ENCODE results near the gene OMD.

OMD gene

DNA sequence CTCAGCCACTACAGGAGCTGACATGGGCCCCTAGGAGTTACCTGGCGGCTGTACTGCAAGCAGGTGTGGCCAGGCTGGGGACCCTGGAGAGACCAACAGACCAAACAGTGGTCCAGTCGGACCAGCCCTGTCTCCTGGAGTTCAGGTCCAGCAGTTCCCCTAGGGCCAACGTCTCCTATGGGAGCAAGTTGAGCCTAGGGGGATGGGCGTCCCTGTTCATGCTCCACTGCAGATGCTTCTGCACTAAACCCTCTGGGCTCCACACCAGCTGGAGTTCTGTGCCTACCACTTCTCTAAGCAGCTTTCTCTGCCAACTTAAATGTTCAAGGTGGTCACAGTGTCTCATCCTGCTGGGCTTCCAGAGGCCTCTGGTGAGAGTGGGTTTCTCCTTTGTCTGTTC, 20.6 kb upstream of the OMD start:
- Histone ChIP-seq H3K79me2 (ENCODE audit: low read length) (no peaks in the 10 kb centered on the region), H3K4me3 (ENCODE audit: low read length) (no peak overlapping the region), H3K9me2 (replicated peaks; ENCODE audit: insufficient read depth, low read length) (no peaks in the 10 kb centered on the region), H3K4me1 (ENCODE audit: low read length) (no peaks in the 10 kb centered on the region), H3K27ac (ENCODE audit: low read length) (no peak overlapping the region), H3K9ac (ENCODE audit: low read length) (no peak overlapping the region), H4K20me1 (ENCODE audit: insufficient read depth, low read length) (no peaks in the 10 kb centered on the region), H3K27me3 (replicated peaks; ENCODE audit: insufficient read depth, low read length) (no peaks in the 10 kb centered on the region), H2AFZ (ENCODE audit: low read length) (no peak overlapping the region), H3F3A (ENCODE audit: insufficient read depth, low read length) (no peaks in the 10 kb centered on the region), H3K9me3 (replicated peaks; ENCODE audit: insufficient read depth, low read length) (no peaks in the 10 kb centered on the region), H3K4me2 (ENCODE audit: low read depth, low read length) (no peak overlapping the region), H3K36me3 (replicated peaks; ENCODE audit: insufficient read depth, low read length) (no peaks in the 10 kb centered on the region)
- DNase-seq: no peak
- no peak for TF ChIP-seq EZH2phosphoT487 (IDR thresholded peaks at IDR 0.05; ENCODE audit: low read length)
- TF ChIP-seq EZH2 (optimal IDR thresholded peaks at IDR 0.05; ENCODE audit: low read depth, low read length): no peak
- TF ChIP-seq, protein P1, sequence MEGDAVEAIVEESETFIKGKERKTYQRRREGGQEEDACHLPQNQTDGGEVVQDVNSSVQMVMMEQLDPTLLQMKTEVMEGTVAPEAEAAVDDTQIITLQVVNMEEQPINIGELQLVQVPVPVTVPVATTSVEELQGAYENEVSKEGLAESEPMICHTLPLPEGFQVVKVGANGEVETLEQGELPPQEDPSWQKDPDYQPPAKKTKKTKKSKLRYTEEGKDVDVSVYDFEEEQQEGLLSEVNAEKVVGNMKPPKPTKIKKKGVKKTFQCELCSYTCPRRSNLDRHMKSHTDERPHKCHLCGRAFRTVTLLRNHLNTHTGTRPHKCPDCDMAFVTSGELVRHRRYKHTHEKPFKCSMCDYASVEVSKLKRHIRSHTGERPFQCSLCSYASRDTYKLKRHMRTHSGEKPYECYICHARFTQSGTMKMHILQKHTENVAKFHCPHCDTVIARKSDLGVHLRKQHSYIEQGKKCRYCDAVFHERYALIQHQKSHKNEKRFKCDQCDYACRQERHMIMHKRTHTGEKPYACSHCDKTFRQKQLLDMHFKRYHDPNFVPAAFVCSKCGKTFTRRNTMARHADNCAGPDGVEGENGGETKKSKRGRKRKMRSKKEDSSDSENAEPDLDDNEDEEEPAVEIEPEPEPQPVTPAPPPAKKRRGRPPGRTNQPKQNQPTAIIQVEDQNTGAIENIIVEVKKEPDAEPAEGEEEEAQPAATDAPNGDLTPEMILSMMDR (IDR thresholded peaks at IDR 0.05; ENCODE audit: low read length): no peak

DNA sequence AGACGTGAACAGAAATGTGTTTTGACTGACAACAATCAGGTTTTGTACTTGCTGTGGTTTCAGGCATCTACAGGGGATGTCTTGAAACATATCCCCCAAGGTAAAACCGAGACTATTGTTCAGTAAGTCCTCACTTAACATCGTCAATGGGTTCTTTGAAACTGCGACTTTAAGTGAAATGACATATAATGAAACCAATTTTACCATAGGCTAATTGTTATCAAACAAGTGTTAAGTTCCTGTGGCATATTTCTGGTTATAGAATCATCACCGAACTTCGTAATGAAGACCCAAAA, 16.4 kb upstream of the OMD start:
- Histone ChIP-seq H3F3A (ENCODE audit: insufficient read depth, low read length) (no peaks in the 10 kb centered on the region), H3K79me2 (ENCODE audit: low read length) (no peaks in the 10 kb centered on the region), H3K27me3 (replicated peaks; ENCODE audit: insufficient read depth, low read length) (no peaks in the 10 kb centered on the region), H3K9me3 (replicated peaks; ENCODE audit: insufficient read depth, low read length) (no peaks in the 10 kb centered on the region), H3K4me3 (ENCODE audit: low read length) (no peak overlapping the region), H3K9ac (ENCODE audit: low read length) (no peak overlapping the region), H3K9me2 (replicated peaks; ENCODE audit: insufficient read depth, low read length) (no peaks in the 10 kb centered on the region), H4K20me1 (ENCODE audit: insufficient read depth, low read length) (no peaks in the 10 kb centered on the region), H3K36me3 (replicated peaks; ENCODE audit: insufficient read depth, low read length) (no peaks in the 10 kb centered on the region), H2AFZ (ENCODE audit: low read length) (no peak overlapping the region), H3K4me1 (ENCODE audit: low read length) (no peaks in the 10 kb centered on the region), H3K27ac (ENCODE audit: low read length) (no peak overlapping the region), H3K4me2 (ENCODE audit: low read depth, low read length) (no peak overlapping the region)
- no peak for DNase-seq
- TF ChIP-seq EZH2 (optimal IDR thresholded peaks at IDR 0.05; ENCODE audit: low read depth, low read length) (no peak), EZH2phosphoT487 (IDR thresholded peaks at IDR 0.05; ENCODE audit: low read length) (no peak)
- TF ChIP-seq, protein P1 (IDR thresholded peaks at IDR 0.05; ENCODE audit: low read length): no peak

DNA sequence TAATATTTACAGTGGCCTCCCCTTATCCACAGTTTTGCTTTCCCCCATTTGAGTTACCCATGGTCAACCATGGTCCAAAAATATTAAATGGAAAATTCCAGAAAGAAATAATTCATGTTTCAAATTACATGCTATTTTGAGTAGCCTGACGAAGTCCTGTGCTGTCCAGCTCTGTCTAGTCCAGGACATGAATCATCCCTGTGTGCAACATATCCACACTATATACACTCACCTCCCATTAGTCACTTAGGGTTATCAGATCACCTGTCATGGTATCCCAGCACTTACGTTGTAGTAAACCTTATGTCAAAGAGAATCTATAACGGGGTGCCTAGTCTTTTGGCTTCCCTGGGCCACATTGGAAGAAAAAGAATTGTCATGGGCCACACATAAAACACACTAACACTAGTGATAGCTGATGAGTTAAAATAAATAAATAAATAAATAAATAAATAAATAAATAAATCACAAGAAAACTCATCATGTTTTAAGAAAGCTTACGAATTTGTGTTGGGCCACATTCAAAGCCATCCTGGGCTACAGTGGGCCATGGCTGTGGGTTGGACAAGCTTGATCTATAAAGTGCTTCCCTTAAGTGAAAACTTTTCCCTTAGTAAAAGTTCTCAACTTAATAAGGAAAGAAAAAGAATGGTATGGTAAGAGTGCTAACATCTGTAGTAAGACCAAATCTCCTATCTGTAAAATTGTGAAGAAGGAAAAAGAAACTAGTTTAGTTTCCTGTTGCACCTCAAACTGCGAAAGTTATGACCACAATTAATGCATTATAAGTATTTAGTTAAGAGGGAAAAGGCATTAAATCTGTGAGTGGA, 15.9 kb upstream of the OMD start:
- Histone ChIP-seq H3F3A (ENCODE audit: insufficient read depth, low read length) (no peaks in the 10 kb centered on the region), H3K27ac (ENCODE audit: low read length) (no peak overlapping the region), H3K79me2 (ENCODE audit: low read length) (no peaks in the 10 kb centered on the region), H3K36me3 (replicated peaks; ENCODE audit: insufficient read depth, low read length) (no peaks in the 10 kb centered on the region), H3K9me2 (replicated peaks; ENCODE audit: insufficient read depth, low read length) (no peaks in the 10 kb centered on the region), H3K27me3 (replicated peaks; ENCODE audit: insufficient read depth, low read length) (no peaks in the 10 kb centered on the region), H4K20me1 (ENCODE audit: insufficient read depth, low read length) (no peaks in the 10 kb centered on the region), H3K4me3 (ENCODE audit: low read length) (no peak overlapping the region), H2AFZ (ENCODE audit: low read length) (no peak overlapping the region), H3K4me2 (ENCODE audit: low read depth, low read length) (no peak overlapping the region), H3K9me3 (replicated peaks; ENCODE audit: insufficient read depth, low read length) (no peaks in the 10 kb centered on the region), H3K9ac (ENCODE audit: low read length) (no peak overlapping the region), H3K4me1 (ENCODE audit: low read length) (no peaks in the 10 kb centered on the region)
- TF ChIP-seq EZH2 (optimal IDR thresholded peaks at IDR 0.05; ENCODE audit: low read depth, low read length) (no peak), EZH2phosphoT487 (IDR thresholded peaks at IDR 0.05; ENCODE audit: low read length) (no peak)
- TF ChIP-seq, protein P1 (IDR thresholded peaks at IDR 0.05; ENCODE audit: low read length): no peak
- DNase-seq: no peak

Measured in MM.1S (cell line).